MM.1S (cell line): ENCODE data around the gene CNBD2.

ENCODE experiments used
- CTCF ChIP-seq: fragments of 300-600 bp; sonication (generic); IDR thresholded peaks from 2 replicates; pipeline ENCODE4 v1.5.1; 2016; ENCODE audit warnings: antibody characterized with exemption, low read length, mixed read lengths
- EZH2 ChIP-seq: fragments of 300-600 bp; sonication (generic); optimal IDR thresholded peaks from 2 replicates; pipeline ENCODE3; 2017; ENCODE audit warnings: low read depth, mild to moderate bottlenecking, antibody characterized with exemption, low read length, mixed read lengths
- EZH2phosphoT487 ChIP-seq: fragments of 300-600 bp; sonication (generic); IDR thresholded peaks from 2 replicates; pipeline ENCODE4 v1.6.1; 2018; ENCODE audit warnings: antibody characterized with exemption, low read length

DNA sequence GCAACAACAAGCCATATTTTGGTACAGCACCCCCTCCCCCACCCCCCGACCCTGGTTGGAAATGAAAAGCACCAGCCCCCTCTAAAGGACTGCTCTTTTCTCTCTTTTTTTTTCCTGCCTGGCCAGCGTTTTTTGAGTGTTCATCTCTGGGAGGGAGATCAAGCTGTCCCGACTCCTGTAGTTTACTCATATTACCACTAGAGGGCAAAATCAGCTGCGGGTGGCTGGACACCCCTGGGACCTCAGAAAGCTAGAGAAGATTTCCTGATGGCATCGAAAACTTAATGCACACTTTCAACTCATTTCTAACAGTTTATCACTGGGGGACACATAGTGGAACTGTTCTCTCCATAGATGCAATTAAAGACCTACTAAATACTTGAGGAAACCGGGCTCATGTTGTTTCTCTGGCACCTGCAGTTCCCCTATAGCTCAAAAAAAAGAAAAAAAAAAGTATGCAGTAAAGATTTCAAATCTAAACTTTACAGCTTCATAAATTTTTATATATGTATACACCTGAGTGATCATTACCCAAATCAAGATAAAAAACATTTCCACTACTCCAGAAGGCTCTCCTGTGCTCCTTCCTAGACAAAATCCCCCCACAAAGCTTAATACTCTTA, 24.4 kb downstream of the CNBD2 start:
- TF ChIP-seq CTCF (peak; percentile 81), EZH2 (no peak), EZH2phosphoT487 (no peak)
